Erythroblast (primary cell): ENCODE results near the gene SLIT1.

ENCODE experiments used
- GATA1 ChIP-seq: IDR thresholded peaks from 2 replicates; pipeline ENCODE4 v1.6.1; 2011; ENCODE audit warnings: low read depth, mild to moderate bottlenecking, control low read depth, low read length, moderate library complexity
- POLR2A ChIP-seq: IDR thresholded peaks from 2 replicates; pipeline ENCODE4 v1.6.1; 2011; ENCODE audit warnings: mild to moderate bottlenecking, low read length

DNA sequence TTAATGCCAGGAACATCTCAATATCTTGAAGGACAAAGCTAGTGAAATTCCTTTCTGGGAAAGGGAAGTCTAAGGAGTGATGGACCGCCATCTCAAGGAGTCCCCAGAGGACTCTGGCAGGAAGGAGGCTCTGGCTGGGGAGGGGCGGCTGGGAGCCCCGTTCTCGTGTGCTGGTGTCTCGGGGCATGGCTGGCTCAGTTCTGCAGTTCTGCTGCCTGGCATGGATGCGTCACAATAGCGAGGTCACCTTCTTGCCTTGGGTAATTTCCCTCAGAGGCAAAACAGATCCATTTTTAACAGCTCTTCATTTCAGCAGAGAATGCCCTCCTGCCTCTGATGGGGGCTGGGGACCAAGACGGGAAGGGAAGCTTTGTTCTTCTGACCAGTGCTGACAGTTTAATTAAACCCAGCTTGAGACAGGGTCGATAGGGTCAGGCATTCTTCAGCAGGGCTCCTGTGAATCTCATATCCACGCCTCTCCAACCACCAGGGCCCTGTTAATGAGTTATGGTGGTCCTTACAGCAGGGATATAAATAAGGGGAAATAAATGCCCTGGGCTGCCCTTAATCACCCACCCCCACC, 35.7 kb downstream of the SLIT1 start:
- no peak for TF ChIP-seq POLR2A
- no peak for TF ChIP-seq GATA1
